ENCODE data around the gene RNU1-3. TPM values are rescaled to one million over a fixed set of nuclear protein-coding genes. Genes with fewer than 3 reads are reported as not detected.
"Not testable (repeated sequence)": the region's sequence is repeated elsewhere in the genome, so short reads cannot be mapped to it uniquely, and the experiment has no call there.

RNU1-3 gene
- total RNA-seq, 1 donor from 2014 or later: under 0.01 TPM

DNA sequence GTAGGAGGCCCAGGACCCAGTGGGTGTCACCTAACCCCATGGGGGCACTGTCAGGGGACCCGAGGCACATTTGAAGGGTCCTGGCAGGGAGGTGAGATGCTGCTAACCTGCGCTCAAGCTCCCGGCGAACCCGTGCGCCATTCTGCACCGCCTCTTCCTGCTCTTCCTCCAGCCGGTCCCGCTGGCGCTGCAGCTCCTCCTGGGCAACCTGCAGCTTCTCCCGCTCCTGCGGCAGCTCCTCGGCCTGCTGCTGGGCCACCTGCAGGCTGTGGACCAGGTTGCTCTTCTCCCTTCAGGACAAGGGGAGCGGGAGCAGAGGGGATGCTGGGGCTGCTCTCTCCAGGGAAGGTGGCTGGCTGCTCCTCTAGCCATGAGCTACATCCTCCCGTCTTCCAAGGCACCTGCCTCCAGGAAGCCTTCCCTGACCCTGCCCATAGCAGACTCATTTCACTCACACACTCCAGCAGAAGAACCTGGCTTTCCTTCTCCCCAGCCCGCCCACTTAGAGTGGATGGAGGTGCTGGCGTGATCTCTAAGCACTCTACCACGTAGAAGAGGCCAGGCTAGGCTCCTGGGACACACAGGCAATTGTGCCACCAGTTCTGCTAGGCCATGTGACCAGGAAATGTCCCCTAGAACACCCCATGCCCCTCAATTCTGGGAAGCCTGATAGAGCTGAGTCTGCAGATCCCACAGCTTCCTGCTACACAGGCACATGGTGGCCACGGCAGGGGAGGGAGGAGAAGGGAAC is 38.2 kb downstream of the RNU1-3 start:
- TF ChIP-seq, protein P1, sequence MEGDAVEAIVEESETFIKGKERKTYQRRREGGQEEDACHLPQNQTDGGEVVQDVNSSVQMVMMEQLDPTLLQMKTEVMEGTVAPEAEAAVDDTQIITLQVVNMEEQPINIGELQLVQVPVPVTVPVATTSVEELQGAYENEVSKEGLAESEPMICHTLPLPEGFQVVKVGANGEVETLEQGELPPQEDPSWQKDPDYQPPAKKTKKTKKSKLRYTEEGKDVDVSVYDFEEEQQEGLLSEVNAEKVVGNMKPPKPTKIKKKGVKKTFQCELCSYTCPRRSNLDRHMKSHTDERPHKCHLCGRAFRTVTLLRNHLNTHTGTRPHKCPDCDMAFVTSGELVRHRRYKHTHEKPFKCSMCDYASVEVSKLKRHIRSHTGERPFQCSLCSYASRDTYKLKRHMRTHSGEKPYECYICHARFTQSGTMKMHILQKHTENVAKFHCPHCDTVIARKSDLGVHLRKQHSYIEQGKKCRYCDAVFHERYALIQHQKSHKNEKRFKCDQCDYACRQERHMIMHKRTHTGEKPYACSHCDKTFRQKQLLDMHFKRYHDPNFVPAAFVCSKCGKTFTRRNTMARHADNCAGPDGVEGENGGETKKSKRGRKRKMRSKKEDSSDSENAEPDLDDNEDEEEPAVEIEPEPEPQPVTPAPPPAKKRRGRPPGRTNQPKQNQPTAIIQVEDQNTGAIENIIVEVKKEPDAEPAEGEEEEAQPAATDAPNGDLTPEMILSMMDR (IDR thresholded peaks at IDR 0.05): no peak
- no peaks in the 10 kb centered on the region for H3K27me3 ChIP-seq
- H3K36me3 ChIP-seq: peaks cover 84 to 94% of the 10 kb centered on the region in 2 donors
- H3K9me3 ChIP-seq: no peaks in the 10 kb centered on the region
- no peak overlapping the region for H3K4me3 ChIP-seq
- H3K4me1 ChIP-seq: no peaks in the 10 kb centered on the region
- DNase-seq (ENCODE audit: low spot score in 2 of 2): peak in 1 of 2 donors; percentile 70
- no peak overlapping the region for H3K27ac ChIP-seq
- intact Hi-C loops (cut with DNase I): no loop called here

DNA sequence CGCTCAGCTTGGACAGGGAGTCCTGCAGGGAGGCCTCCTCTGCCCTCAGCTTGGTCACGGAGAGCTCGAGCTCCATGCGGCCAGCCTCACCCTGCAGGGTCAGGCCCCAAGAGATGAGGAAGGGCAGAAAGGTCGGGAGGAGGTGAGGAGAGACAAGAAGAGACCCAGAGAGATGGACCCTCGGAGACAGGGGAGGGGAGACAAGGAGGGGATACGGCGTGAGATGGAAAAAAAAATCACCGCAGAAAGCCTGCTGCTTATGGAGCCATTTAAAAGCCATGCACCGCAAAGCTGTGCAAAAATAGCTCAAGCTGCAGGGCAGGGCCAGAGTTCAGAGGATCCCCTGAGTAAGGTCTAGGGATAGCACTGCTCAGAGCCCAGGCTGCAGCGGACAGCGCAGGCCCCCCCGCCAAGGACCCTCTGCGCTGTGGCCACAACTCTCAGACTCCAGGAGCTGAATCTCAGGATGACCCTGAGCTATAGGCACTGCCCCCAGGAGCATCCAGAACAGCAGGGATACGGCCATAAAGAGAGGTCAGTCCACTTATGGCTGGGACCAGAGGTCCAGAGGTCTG is 40.3 kb downstream of the RNU1-3 start:
- peak in 1 of 2 donors; percentile 64 for DNase-seq (ENCODE audit: low spot score in 2 of 2)
- H3K36me3 ChIP-seq: peaks cover 85 to 89% of the 10 kb centered on the region in 2 donors

DNA sequence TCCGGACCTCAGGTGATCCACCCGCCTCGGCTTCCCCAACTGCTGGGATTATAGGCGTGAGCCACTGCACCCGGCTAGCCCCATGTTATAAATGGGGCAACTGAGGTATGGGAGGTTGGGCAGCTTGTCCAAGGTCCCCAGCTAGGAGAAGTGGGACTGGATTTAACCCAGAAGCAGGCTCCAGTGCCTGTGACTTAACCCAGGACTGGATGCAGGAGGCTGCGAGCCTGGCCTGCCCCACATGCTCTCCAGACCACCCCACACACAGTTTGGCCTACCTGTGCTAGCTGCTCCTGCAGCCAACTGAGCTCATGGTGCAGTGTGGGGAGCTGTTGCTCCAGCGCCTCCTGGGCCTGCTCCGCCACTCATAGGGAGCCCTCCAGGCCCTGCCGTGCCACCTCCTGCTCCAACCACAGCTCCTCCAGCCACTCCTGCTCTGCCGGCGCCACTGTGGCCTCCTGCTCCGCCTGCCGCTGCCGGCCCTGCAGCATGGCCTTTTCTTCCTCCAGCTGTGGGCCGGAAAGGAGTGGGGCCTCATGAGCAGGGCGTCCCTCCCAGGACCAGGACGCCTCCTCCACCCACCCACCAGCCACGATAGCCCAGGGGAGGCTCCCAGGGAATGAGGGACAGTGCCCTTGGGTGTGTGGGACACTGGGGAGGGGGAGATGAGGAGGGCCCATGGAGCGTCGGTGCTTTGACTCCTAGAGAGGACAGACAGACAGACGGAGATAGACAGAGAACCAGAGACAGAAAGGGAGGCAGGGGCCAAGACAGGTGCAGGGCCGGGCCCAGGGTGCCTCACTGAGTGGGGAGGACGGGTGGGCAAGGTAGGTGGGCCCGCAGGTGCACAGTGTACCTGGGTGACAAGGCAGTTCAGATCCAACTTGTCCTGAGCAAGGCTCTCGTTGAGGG is 41.0 kb downstream of the RNU1-3 start:
- H3K27ac ChIP-seq: no peak overlapping the region
- DNase-seq (ENCODE audit: low spot score in 2 of 2): peak in 1 of 2 donors; percentile 77
- H3K4me3 ChIP-seq: no peak overlapping the region
- TF ChIP-seq, protein P1 (IDR thresholded peaks at IDR 0.05): no peak
- H3K4me1 ChIP-seq: no peaks in the 10 kb centered on the region
- intact Hi-C loops (cut with DNase I): no loop called here
- no peaks in the 10 kb centered on the region for H3K9me3 ChIP-seq
- peaks cover 78 to 81% of the 10 kb centered on the region in 2 donors for H3K36me3 ChIP-seq
- no peaks in the 10 kb centered on the region for H3K27me3 ChIP-seq

More for the DNA sequence above, 40.3 kb downstream of the RNU1-3 start:
- H3K27me3 ChIP-seq; H3K4me3 ChIP-seq; H3K9me3 ChIP-seq; intact Hi-C loops (cut with DNase I); H3K27ac ChIP-seq; H3K4me1 ChIP-seq: not testable (repeated sequence)

DNA sequence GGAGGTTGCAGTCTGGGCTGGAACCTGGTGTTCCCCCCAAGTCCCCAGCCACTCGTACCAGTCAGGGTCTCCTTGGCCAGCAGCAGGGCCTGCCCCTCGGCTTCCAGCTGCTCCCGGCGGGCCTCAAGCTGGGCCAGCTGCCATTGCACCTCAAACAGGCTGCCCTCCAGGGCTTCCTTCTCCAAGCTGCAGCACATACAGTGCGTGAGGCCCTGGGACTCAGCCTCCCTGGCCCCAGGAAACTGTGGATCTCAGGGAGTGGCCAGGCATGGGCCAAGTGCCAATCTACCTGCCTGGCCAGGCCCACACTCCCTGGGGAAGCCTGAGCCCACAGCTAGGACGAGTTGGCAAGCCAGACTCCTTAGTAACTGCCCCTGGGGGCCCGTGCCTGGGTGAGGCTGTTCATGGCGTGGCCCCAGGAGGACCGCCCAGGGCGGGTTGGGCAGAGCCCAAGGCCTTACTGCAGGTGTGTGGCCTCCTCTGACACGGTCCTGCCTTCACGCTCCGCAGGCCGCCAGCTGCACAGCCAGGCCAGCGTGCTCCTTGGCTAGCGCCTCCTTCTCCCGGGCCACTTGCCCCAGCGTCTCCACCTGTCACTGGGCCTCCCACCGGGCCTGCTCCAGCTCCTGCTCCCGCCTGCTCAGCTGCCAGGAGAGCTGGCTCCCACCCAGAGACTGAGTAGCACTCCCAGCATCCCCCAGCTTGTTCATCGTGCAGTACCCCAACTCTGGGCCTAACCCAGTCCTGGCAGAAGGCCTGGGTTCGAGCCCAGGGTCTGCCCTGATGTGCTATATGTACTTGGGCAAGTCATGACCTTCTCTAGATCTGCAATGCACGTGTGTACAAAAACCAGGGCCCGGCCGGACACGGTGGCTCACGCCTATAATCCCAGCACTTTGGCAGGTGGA is 42.7 kb downstream of the RNU1-3 start:
- peak in 1 of 2 donors; percentile 83 for DNase-seq (ENCODE audit: low spot score in 2 of 2)
- H3K27ac ChIP-seq; intact Hi-C loops (cut with DNase I); H3K9me3 ChIP-seq; H3K4me1 ChIP-seq; H3K4me3 ChIP-seq; H3K27me3 ChIP-seq: not testable (repeated sequence)
- H3K36me3 ChIP-seq: peaks cover 62 to 69% of the 10 kb centered on the region in 2 donors

DNA sequence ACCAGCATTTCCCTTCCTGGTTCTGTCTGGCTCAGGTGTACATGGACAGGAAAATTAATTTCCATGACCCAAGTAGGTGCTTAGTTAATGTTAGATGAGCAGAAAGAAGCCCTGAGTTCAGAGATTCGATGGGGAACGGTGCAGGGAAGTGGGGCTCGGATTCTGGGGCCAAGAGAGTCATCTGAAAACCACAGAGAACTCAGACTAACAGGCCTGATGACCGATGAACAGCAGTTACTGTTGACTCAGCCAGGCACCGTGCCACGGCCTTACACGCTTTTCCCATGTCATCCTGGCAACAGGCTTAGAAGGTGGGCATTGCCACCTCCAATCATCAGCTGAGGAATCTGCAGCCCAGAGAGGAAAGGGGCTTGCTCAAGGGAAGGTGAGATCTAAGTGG is 43.4 kb downstream of the RNU1-3 start:
- H3K4me3 ChIP-seq; intact Hi-C loops (cut with DNase I); H3K4me1 ChIP-seq; H3K27me3 ChIP-seq; DNase-seq (ENCODE audit: low spot score in 2 of 2); H3K9me3 ChIP-seq; H3K27ac ChIP-seq: not testable (repeated sequence)
- H3K36me3 ChIP-seq: peaks cover 62 to 67% of the 10 kb centered on the region in 2 donors

DNA sequence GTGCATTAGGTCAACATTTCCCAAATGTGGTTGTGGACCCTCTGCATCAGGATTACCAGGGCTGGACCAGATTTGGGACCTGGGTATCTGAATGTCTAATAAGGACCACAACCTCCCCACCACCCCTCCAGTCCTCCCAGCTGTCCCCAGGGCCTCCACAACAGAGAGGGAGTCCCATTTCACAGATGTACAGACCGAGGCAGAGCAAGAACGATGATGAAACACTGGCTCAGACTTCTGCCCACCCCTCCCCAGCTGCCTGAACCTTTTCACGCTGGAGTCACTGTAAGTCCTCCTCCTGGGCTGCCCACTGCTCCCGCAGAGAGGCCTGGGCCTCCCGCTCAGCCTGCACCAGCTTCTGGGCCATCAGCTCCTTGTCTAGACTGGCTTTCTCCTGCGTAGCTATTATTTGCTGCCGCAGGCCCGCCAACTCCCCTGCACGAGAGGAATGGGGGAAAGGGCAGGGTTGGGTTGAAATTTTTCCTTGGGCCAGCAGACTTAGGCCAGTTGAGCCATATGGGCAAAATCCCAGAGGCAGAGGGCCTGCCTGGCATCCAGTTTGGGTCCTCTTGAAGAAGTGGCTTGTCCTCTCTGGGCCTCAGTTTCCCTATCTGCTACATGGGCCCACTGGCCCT is 45.0 kb downstream of the RNU1-3 start:
- H3K4me3 ChIP-seq, H3K4me1 ChIP-seq, H3K27me3 ChIP-seq, H3K9me3 ChIP-seq, H3K27ac ChIP-seq: not testable (repeated sequence)
- DNase-seq (ENCODE audit: low spot score in 2 of 2): peak in 1 of 2 donors; percentile 79
- H3K36me3 ChIP-seq: peaks cover 54 to 59% of the 10 kb centered on the region in 2 donors
- intact Hi-C loops (cut with DNase I): loop anchor here (1.0 kb wide), 1 partner anchor 330 kb away; no protein-coding TSS in a partner anchor

All from ascending aorta (tissue), 2 donors.